Heart right ventricle (tissue), 16 donors: ENCODE results near the gene BOD1L1. TPM values are rescaled to one million over a fixed set of nuclear protein-coding genes. Genes with fewer than 3 reads are reported as not detected.

Source experiments
- ATAC-seq, 8 donors: fragments of 200-7000 bp; cut with Tn5 transposase; one replicate each; pipeline ENCODE4 v1.9.1; 2020; ENCODE audit warnings: mild to moderate bottlenecking in 8 of 8, moderate library complexity in 8 of 8, moderate number of reproducible peaks in 1 of 8
- DNase-seq, 2 donors: peaks; one replicate each; pipeline ENCODE4 v3.0.0-alpha.2; 2020
- H3K27ac ChIP-seq, 10 donors: fragments of 200-600 bp; sonication (generic) in 2 of 10; one replicate each; pipeline versions ENCODE4 v1.5.0 to v1.8.0; 2020 to 2022; ENCODE audit warnings: mild to moderate bottlenecking in 3 of 10
- H3K27me3 ChIP-seq, 7 donors: fragments of 200-600 bp; one replicate each; pipeline ENCODE4 v1.8.0; 2021 to 2022; ENCODE audit warnings: mild to moderate bottlenecking in 2 of 7
- H3K36me3 ChIP-seq, 9 donors: fragments of 200-600 bp; sonication (generic) in 1 of 9; one replicate each; pipeline versions ENCODE4 v1.5.0 to v1.8.0; 2020 to 2022; ENCODE audit warnings: mild to moderate bottlenecking in 2 of 9
- H3K4me1 ChIP-seq, 9 donors: fragments of 200-600 bp; sonication (generic) in 1 of 9; one replicate each; pipeline versions ENCODE4 v1.5.0 to v1.8.0; 2020 to 2022; ENCODE audit warnings: mild to moderate bottlenecking in 4 of 9
- H3K4me3 ChIP-seq, 10 donors: fragments of 200-600 bp; sonication (generic) in 2 of 10; one replicate each; pipeline versions ENCODE4 v1.5.0 to v1.8.0; 2020 to 2022; ENCODE audit warnings: mild to moderate bottlenecking in 7 of 10, moderate library complexity in 2 of 10
- H3K9me3 ChIP-seq, 11 donors: fragments of 200-600 bp in 10 of 11; sonication (generic) in 2 of 11; one replicate each; pipeline versions ENCODE4 v1.5.0 to v1.8.0; 2013 to 2022; ENCODE audit warnings: mild to moderate bottlenecking in 2 of 11, control low read depth in 1 of 11, moderate library complexity in 1 of 11
- WGBS, 2 donors: extraction: QIAGEN DNeasy Blood & Tissue Kit; methylation state at CpG; one replicate each; pipeline ENCODE4 v1.1.7; 2013; ENCODE audit warnings: inconsistent platforms in 1 of 2; 5-methylcytosine and 5-hydroxymethylcytosine counted together
- intact Hi-C, 10 donors: fragments of 100-400 bp; cut with DNase I; formaldehyde crosslinking; loops; one replicate each; pipeline versions ENCODE4 v1.11.1 to v1.14.2; 2022
- polyA plus RNA-seq, 2 donors: library from polyadenylated mRNA; stranded (reverse); fragments of 200-250 nt; gene quantifications; one replicate each; pipeline ENCODE4 v1.2.3, GENCODE V29; 2013
- total RNA-seq, 10 donors: library from RNA; stranded (reverse); fragmentation: NEBNext Ultra II Directional in 3 of 10; extraction: Animal tissue kit (Norgen Biotek cat#: 25700) in 3 of 10; gene quantifications; one replicate each; pipeline versions ENCODE4 v1.2.1 to v1.2.4, GENCODE V29; 2021 to 2023
- TF ChIP-seq, protein P1 (sequence below), 9 donors: fragments of 200-600 bp; sonication (generic) in 2 of 9; IDR thresholded peaks; one replicate each; pipeline versions ENCODE4 v1.5.0 to v1.8.0; 2021 to 2022; ENCODE audit warnings: antibody characterized with exemption in 9 of 9, mild to moderate bottlenecking in 5 of 9, moderate library complexity in 1 of 9
- donor health status: Arrhythmogenic right ventricular cardiomyopathy.
- donor health status: ischemic (EF 13 %, LVEDD 7.1; RV severe dilation, severe dysfunction).
- donor health status: healthy with polysubstance abuse.
- donor health status: DM: no; HTN: yes; CAD: no.
- donor health status: DM: no; HTN: no; CAD: no.
- donor health status: ischemic (EF 25% LVEDD 6.9; RV normal size, moderate dysfunction).
- donor health status: ischemic (EF 25% LVEDD 5.7; RV mildly dilated, moderate dysfunction).
- donor health status: healthy.
- donor health status: DM: yes; HTN: yes; CAD: no.
- donor health status: Ischemic cardiomyopathy.
- donor health status: ischemic (EF 35%, LVEDD 5.7; RV mildly dilated, moderate dysfunction).
- donor health status: nonischemic (EF 11% LVEDD 7.7; RV severe dilation, severe dysfunction).
- donor health status: DM: yes; HTN: yes; CAD: no.
- donor health status: PGD.
- donor health status: ischemic (EF 29% LVEDD 5.4; RV normal size, mild dysfunction).
- donor health status: nonischemic (EF 23%, LVEDD 6.1; RV moderate dilation, normal function).

The BOD1L1 gene
- total and polyA plus RNA-seq, 12 donors = 7.9 to 28.1 (median 23.5) TPM

DNA sequence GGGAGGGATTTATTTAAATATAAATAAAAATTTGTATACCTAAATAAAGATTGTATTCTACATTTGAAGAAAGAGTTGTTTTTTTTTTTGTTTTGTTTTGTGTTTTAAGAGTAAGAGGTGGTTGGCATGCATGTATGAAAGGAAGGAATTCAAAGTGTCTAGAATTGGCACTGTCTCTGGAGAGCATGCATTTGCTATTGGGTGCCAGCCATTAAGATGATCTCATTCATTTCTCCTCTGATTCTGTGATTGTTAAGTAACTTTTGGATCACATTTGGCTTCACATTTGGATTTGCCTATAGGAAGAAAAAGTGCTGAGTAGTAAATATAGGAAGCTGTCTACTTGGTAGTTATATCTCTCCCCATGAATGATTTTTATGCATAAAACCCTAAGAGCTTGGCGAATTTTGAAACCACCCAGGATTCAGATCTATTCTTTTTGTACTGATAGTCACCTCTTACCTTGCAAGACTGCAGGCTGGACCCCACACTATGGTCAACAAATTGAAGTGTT, 7.8 kb upstream of the BOD1L1 start:
- no peaks in the 10 kb centered on the region for H3K9me3 ChIP-seq
- TF ChIP-seq, protein P1, sequence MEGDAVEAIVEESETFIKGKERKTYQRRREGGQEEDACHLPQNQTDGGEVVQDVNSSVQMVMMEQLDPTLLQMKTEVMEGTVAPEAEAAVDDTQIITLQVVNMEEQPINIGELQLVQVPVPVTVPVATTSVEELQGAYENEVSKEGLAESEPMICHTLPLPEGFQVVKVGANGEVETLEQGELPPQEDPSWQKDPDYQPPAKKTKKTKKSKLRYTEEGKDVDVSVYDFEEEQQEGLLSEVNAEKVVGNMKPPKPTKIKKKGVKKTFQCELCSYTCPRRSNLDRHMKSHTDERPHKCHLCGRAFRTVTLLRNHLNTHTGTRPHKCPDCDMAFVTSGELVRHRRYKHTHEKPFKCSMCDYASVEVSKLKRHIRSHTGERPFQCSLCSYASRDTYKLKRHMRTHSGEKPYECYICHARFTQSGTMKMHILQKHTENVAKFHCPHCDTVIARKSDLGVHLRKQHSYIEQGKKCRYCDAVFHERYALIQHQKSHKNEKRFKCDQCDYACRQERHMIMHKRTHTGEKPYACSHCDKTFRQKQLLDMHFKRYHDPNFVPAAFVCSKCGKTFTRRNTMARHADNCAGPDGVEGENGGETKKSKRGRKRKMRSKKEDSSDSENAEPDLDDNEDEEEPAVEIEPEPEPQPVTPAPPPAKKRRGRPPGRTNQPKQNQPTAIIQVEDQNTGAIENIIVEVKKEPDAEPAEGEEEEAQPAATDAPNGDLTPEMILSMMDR (IDR thresholded peaks at IDR 0.05) = no peak
- H3K27ac ChIP-seq = no peak overlapping the region
- ATAC-seq = peak in 1 of 8 donors; percentile 51
- peaks cover 0 to 5% (median 0%) of the 10 kb centered on the region in 7 donors for H3K27me3 ChIP-seq
- H3K4me1 ChIP-seq = peaks cover 0 to 18% (median 0%) of the 10 kb centered on the region in 9 donors
- no peak for DNase-seq
- WGBS, 2 donors = 90 to 94% methylated on average over 1 of the region's 1 CpG
- intact Hi-C loops = no loop called here
- no peaks in the 10 kb centered on the region for H3K36me3 ChIP-seq
- no peak overlapping the region for H3K4me3 ChIP-seq

DNA sequence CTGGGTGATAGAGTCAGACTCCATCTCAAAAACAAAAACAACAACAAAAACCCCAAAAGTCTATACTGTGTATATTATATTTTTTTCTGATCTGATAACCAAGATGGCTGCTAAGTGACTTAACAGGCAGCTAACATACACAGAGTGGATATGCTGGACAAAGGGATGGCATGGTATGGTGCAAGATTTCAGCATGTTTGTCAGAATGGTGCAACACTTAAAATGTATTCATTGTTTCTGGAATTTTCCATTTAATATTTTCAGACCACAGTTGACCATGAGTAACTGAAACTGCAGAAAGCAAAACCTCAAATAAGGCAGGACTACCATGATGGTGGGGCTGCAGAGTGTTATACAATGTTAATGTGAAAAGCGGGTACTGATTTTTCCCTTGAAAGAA, 6.1 kb upstream of the BOD1L1 start:
- no peak for DNase-seq
- no peak overlapping the region for H3K27ac ChIP-seq
- no peaks in the 10 kb centered on the region for H3K36me3 ChIP-seq
- ATAC-seq = no peak
- TF ChIP-seq, protein P1 (IDR thresholded peaks at IDR 0.05) = no peak
- peaks cover 0 to 5% (median 0%) of the 10 kb centered on the region in 7 donors for H3K27me3 ChIP-seq
- intact Hi-C loops = no loop called here
- H3K4me3 ChIP-seq = no peak overlapping the region
- 89 to 92% methylated on average over 1 of the region's 1 CpG for WGBS, 2 donors
- no peaks in the 10 kb centered on the region for H3K9me3 ChIP-seq
- H3K4me1 ChIP-seq = peaks cover 0 to 17% (median 2%) of the 10 kb centered on the region in 9 donors

DNA sequence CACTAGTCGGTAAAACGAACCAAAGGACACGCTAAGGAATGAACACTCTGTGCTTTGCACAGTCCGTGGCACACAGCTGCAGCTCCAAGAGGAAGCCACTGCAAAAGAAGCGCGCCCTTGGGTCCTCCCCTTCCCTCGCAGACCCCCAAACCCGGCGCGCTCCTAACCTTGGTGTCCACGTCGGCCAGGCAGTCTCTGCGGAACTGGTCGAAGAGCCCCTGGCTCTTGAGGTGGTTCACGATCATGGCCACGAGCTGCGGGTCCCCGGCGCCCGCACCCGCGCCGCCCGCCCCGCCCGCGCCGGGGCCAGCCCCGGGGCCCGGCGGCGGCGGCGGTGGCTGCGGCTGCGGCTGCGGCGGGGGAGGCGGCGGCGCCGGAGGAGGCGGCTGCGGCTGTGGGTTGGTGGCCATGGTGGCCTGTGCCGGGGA, 333 bp downstream of the BOD1L1 start:
- peak overlapping the region; percentile 88 to 99 (median 96) for H3K27ac ChIP-seq
- no peaks in the 10 kb centered on the region for H3K9me3 ChIP-seq
- intact Hi-C loops = loop anchor here in 2 of 10 donors (5.0 to 10.0 kb wide), 2 partner anchors 142 to 145 kb away; partner anchors contain the start of gene RAB28 (in 2 of the 2)
- peak overlapping the region; percentile 52 to 97 (median 78) for H3K4me3 ChIP-seq
- peaks cover 0 to 55% (median 36%) of the 10 kb centered on the region in 9 donors for H3K4me1 ChIP-seq
- ATAC-seq = peak in 1 of 8 donors; percentile 3
- TF ChIP-seq, protein P1 (IDR thresholded peaks at IDR 0.05) = no peak
- 1% methylated on average over 39 to 45 of the region's 45 CpGs for WGBS, 2 donors
- H3K27me3 ChIP-seq = no peaks in the 10 kb centered on the region
- no peaks in the 10 kb centered on the region for H3K36me3 ChIP-seq
- DNase-seq = peak in 1 of 2 donors; percentile 25

DNA sequence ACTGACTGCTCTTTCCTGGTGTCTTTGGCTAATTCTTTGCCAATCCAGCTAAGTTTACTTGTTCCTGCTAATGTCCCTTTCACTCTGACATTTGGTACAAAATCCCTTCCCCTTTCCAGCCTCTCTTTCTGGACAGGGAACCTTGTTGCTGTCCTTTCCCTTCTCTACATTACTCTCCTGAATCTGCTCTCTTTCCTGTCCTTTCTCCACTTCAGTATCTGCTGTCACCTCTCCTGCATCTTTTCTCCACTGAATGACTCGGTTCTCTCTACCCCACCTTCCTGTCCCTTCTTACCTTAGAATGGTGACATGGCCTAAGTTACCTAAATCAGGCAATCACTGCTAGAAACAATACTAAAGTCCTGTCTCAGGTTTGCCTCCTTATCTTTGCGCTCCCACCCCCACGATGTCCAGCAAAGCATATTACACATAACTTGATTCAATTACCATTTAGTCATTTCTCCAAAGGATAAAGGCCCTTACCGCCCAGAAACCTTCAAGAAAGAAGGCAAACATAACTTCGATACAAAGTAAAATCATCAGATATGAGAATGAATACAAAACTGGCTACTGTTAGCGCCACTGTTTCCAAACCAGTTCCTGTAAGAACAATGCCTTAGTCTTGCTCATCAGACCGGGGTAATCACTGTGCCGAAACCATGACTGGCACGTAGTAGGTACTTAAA, 890 bp downstream of the BOD1L1 start:
- no peak for ATAC-seq
- no peaks in the 10 kb centered on the region for H3K27me3 ChIP-seq
- WGBS, 2 donors = 1 to 3% methylated on average over 9 of the region's 9 CpGs
- TF ChIP-seq, protein P1 (IDR thresholded peaks at IDR 0.05) = no peak
- H3K4me3 ChIP-seq = peak overlapping the region; percentile 52 to 97 (median 78)
- H3K9me3 ChIP-seq = no peaks in the 10 kb centered on the region
- peaks cover 0 to 55% (median 36%) of the 10 kb centered on the region in 9 donors for H3K4me1 ChIP-seq
- intact Hi-C loops = loop anchor here in 2 of 10 donors (5.0 to 10.0 kb wide), 2 partner anchors 142 to 144 kb away; partner anchors contain the start of gene RAB28 (in 2 of the 2)
- H3K36me3 ChIP-seq = no peaks in the 10 kb centered on the region
- DNase-seq = no peak
- peak overlapping the region in 7 of 10 donors; percentile 90 to 99 (median 96) for H3K27ac ChIP-seq
